Testis (tissue), 3 donors: ENCODE data around the gene ABCB11. TPM values are rescaled to one million over a fixed set of nuclear protein-coding genes. Genes with fewer than 3 reads are reported as not detected.
A peak's percentile ranks its signal among the peaks of the same experiment; 100 is the strongest.
"Not testable (repeated sequence)": the region's sequence is repeated elsewhere in the genome, so short reads cannot be mapped to it uniquely, and the experiment has no call there.

Experiments
- DNase-seq: peaks from one replicate; pipeline ENCODE4 v3.0.0-alpha.2; 2019
- H3K27ac ChIP-seq, 2 donors: fragments of 200-600 bp; sonication (generic); one replicate each; pipeline ENCODE4 v1.5.1; 2019
- H3K27me3 ChIP-seq: fragments of 200-600 bp; sonication (generic); one replicate; pipeline ENCODE4 v1.5.1; 2019
- H3K36me3 ChIP-seq: fragments of 200-600 bp; sonication (generic); one replicate; pipeline ENCODE4 v1.5.1; 2017; ENCODE audit warnings: low read depth; ENCODE audit errors: missing control alignments
- H3K4me1 ChIP-seq: fragments of 200-600 bp; sonication (generic); one replicate; pipeline ENCODE4 v1.5.1; 2019
- H3K4me3 ChIP-seq, 2 donors: fragments of 200-600 bp; sonication (generic); one replicate each; pipeline ENCODE4 v1.5.1; 2017 to 2019
- H3K9me3 ChIP-seq: fragments of 200-600 bp; sonication (generic); one replicate; pipeline ENCODE4 v1.5.1; 2017
- CTCF ChIP-seq, 3 experiments: fragments of 450-650 bp in 2 of 3; fragments of 200-600 bp in 1 of 3; sonication (generic) in 1 of 3; IDR thresholded peaks; one replicate each; pipeline ENCODE4 v1.5.1; 2016 to 2019; ENCODE audit warnings: antibody characterized with exemption in 3 of 3, mild to moderate bottlenecking in 2 of 3, moderate library complexity in 1 of 3
- POLR2A ChIP-seq: fragments of 450-650 bp; IDR thresholded peaks from one replicate; pipeline ENCODE4 v1.6.1; 2017; ENCODE audit warnings: antibody characterized with exemption, mild to moderate bottlenecking, moderate library complexity
- WGBS, 2 donors: methylation state at CpG; one replicate each; pipeline ENCODE4 v1.1.5; 2018; 5-methylcytosine and 5-hydroxymethylcytosine counted together
- intact Hi-C: fragments of 100-400 bp; cut with DNase I; formaldehyde crosslinking; loops from one replicate; pipeline ENCODE4 v1.15.1; 2023; ENCODE audit warnings: low total_unique reads
- polyA plus RNA-seq: library from polyadenylated mRNA; stranded (reverse); fragments of 350-450 nt; fragmentation: Illumina TruSeq; extraction: RNeasy Lipid Tissue Mini Kit (QIAGEN cat#74804); gene quantifications from one replicate; pipeline ENCODE4 v1.2.3, GENCODE V29; 2014; ENCODE audit warnings: low read depth, low replicate concordance; ENCODE audit not compliant: insufficient read depth
- total RNA-seq, 2 donors: library from RNA; depleted of rRNA; stranded (reverse); fragments of >200 nt; gene quantifications; one replicate each; pipeline ENCODE4 v1.2.3, GENCODE V29; 2016

The ABCB11 gene
- total and polyA plus RNA-seq, 3 donors from 2014 or later = 4.6 to 16.1 (median 7.2) TPM

GRCh38 chr2:169069341-169069740, 38.2 kb upstream of the ABCB11 start, which contains the start of gene DHRS9:
Gene DHRS9 (plus strand): TSS chr2:169069563. CDS start chr2:169081582, 12,019 bp downstream.
- Histone ChIP-seq H3K9me3 (no peaks in the 10 kb centered on the region), H3K36me3 (no peaks in the 10 kb centered on the region), H3K27me3 (no peaks in the 10 kb centered on the region), H3K4me1 (no peaks in the 10 kb centered on the region), H3K27ac (no peak within 1 kb of the TSS), H3K4me3 (no peak within 1 kb of the TSS)
- no peak for DNase-seq
- no peak for TF ChIP-seq POLR2A
- no peak for TF ChIP-seq CTCF (IDR thresholded peaks at IDR 0.05)
- intact Hi-C loops = no loop called here
- 81 to 82% methylated on average over 5 of the region's 5 CpGs for WGBS, 2 donors

GRCh38 chr2:169066897-169067296, 35.8 kb upstream of the ABCB11 start:
- no peaks in the 10 kb centered on the region for H3K36me3 ChIP-seq
- no peaks in the 10 kb centered on the region for H3K27me3 ChIP-seq
- intact Hi-C loops = no loop called here
- DNase-seq = no peak
- H3K4me1 ChIP-seq = no peaks in the 10 kb centered on the region
- H3K27ac ChIP-seq = no peak overlapping the region
- no peaks in the 10 kb centered on the region for H3K9me3 ChIP-seq
- TF ChIP-seq CTCF (IDR thresholded peaks at IDR 0.05) = no peak
- TF ChIP-seq POLR2A = no peak
- no peak overlapping the region for H3K4me3 ChIP-seq
- 67 to 86% methylated on average over 1 of the region's 1 CpG for WGBS, 2 donors

- no peaks in the 10 kb centered on the region for H3K4me1 ChIP-seq
- intact Hi-C loops = no loop called here
- H3K27ac ChIP-seq = no peak overlapping the region
- H3K36me3 ChIP-seq = no peaks in the 10 kb centered on the region
- 76 to 80% methylated on average over 2 of the region's 2 CpGs for WGBS, 2 donors
- no peaks in the 10 kb centered on the region for H3K27me3 ChIP-seq
- DNase-seq = no peak
- no peaks in the 10 kb centered on the region for H3K9me3 ChIP-seq
- TF ChIP-seq CTCF (IDR thresholded peaks at IDR 0.05) (no peak), POLR2A (no peak)
- H3K4me3 ChIP-seq = no peak overlapping the region
These were observed 34.9 kb upstream of the ABCB11 start for GRCh38 chr2:169065864-169066517.

GRCh38 chr2:169065422-169065821, 34.3 kb upstream of the ABCB11 start:
- Histone ChIP-seq H3K27ac (no peak overlapping the region), H3K27me3 (no peaks in the 10 kb centered on the region), H3K9me3 (no peaks in the 10 kb centered on the region), H3K4me1 (no peaks in the 10 kb centered on the region), H3K36me3 (no peaks in the 10 kb centered on the region), H3K4me3 (no peak overlapping the region)
- WGBS, 2 donors = 70 to 72% methylated on average over 1 of the region's 1 CpG
- intact Hi-C loops = no loop called here
- TF ChIP-seq POLR2A (no peak), CTCF (IDR thresholded peaks at IDR 0.05) (no peak)
- DNase-seq = no peak

GRCh38 chr2:169064199-169064598, 33.1 kb upstream of the ABCB11 start:
- H3K4me1 ChIP-seq, DNase-seq, H3K27me3 ChIP-seq, H3K36me3 ChIP-seq, intact Hi-C loops, H3K9me3 ChIP-seq, H3K27ac ChIP-seq: not testable (repeated sequence)
- H3K4me3 ChIP-seq = peak overlapping the region in 1 of 2 donors; percentile 5
- 74 to 88% methylated on average over 17 of the region's 17 CpGs for WGBS, 2 donors

GRCh38 chr2:169054575-169054974, 23.5 kb upstream of the ABCB11 start:
- H3K4me1 ChIP-seq, H3K4me3 ChIP-seq, H3K27me3 ChIP-seq, intact Hi-C loops, DNase-seq, H3K9me3 ChIP-seq, H3K36me3 ChIP-seq, H3K27ac ChIP-seq: not testable (repeated sequence)
- WGBS, 2 donors = 78 to 94% methylated on average over 2 of the region's 2 CpGs
